HG02938 (cell line): Measurements from ENCODE around the gene STEAP4.

Experiments used
- ATAC-seq: cut with Tn5 transposase; IDR thresholded peaks from one replicate; pipeline ENCODE4 v1.9.1; 2021; ENCODE audit warnings: mild to moderate bottlenecking, moderate library complexity; ENCODE audit not compliant: unreplicated experiment

STEAP4 gene

GRCh38 chr7:88314061-88314491, 7.4 kb upstream of the STEAP4 start:
- ATAC-seq, result no peak

- no peak for ATAC-seq
These were observed 5.5 kb upstream of the STEAP4 start for GRCh38 chr7:88312061-88312663.

DNA sequence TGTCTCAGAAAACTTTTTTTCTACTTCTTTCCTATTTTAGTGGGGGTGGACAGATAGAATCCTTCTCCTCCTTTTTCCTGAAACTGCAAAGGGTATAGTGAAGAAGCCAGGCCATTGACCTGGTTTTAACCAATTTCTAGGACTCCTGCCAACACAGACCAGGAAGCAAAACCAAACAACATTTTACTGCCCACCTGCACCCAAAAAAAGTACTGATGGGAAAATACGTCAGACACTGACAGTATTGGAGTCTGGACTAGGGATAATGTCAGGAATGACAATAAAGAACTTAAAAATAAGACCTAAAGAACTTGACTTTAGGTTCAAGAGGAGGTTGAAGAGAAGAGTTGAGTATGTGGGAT, 5.0 kb upstream of the STEAP4 start:
- no peak for ATAC-seq

- ATAC-seq, result no peak
These were observed 4.4 kb upstream of the STEAP4 start for GRCh38 chr7:88310956-88311674.

DNA sequence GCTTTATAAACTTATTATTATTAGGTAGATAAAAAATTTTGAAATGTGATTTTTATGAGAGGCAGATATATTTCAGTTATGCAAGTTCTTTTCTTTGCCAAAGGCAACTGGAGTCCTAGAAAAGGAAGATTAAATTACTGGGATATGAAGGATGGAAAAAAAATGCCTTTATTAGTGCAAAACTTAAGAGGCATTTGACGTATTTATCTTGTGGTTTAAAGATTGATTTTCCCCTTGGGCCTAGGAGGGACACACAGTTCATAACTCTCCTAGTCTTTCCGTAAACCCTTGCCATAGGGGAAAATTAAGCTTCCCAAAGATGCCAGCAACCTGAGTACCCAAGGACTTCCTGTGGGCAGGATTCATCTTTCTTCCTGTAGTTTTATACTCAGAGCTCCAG, 3.1 kb upstream of the STEAP4 start:
- no peak for ATAC-seq

GRCh38 chr7:88307823-88308222, 1.1 kb upstream of the STEAP4 start:
- ATAC-seq, result no peak

DNA sequence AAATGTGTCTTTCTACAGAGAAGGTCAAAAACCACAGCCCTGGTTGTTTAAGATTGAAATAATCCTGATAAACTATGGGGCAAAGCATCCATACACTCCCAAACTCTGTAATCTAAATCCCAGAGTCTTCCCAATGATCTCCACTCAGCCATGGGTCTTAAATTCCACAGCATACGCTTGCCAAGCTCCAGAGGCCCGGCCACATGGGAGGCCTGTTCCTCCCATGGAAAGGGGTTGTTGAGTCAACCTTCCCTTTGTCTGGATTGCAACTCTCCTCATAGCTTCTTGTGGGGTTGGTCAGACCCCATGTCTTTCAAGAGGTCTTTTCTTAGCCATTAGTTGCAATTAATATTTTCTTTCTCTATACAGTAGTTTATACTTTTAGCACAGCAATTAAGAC, 718 bp upstream of the STEAP4 start:
- no peak for ATAC-seq

DNA sequence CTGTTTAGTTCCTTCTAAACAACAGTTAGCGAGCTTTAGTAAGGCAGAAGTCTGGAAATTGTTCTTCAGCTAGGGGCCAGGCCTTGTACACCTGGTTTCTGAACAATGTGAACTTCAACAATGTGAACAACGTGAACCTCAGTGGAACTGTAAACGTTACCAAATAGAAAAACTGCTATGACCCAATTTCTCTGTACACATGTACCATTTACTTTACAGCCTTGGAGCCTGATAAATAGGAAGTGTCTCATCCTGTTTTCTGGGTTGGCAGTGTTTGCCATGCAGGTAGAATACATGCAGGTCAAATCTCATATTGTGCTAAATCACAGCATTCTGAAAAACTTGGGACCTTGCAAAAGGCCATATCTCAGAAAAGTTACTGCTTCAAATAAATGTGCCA, 1.6 kb downstream of the STEAP4 start:
- ATAC-seq, result no peak

GRCh38 chr7:88302486-88302885, 4.2 kb downstream of the STEAP4 start:
- ATAC-seq, result no peak

DNA sequence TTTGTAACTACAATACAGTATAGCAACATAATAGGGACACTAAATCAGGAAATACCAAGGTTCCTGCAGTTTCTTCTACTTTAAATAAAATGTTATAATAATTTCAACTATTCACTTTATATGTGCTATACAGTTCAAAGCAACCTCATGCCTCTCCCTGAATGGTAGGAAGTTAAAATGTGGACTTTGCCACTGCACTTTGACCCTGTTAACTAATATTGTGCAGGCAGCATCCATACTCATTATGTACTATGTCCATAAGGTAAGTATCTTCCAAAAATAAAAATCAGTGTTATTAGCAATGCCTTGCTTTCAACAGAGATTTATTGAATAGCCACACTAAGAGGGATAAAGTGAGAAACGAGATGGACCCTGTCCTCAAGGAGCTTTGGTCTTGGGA, 4.8 kb downstream of the STEAP4 start:
- no peak for ATAC-seq

DNA sequence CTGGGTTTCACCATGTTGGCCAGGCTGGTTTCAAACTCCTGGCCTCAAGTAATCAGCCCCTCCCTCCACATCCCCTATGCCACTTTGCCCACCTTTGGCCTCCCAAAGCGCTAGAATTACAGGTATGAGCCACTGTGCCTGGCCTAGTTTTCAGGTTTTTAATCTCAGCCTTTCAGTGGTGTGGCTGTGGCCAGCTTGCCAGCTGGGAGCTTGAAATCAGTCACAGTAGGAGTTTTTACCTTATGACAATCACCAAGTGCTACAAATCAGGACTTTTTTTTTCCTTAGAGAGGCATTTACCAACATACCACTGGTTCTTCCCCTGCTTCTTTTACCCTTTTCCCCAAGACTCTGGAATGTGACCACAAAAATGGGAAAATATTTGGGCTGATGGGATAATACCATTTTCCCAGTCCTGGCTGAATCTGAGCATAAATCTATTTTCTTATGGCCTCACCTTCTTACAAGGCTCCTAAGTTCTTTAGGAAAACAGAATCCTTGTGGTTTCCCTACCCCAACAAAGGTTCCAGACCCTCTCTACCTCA, 6.2 kb downstream of the STEAP4 start:
- no peak for ATAC-seq

DNA sequence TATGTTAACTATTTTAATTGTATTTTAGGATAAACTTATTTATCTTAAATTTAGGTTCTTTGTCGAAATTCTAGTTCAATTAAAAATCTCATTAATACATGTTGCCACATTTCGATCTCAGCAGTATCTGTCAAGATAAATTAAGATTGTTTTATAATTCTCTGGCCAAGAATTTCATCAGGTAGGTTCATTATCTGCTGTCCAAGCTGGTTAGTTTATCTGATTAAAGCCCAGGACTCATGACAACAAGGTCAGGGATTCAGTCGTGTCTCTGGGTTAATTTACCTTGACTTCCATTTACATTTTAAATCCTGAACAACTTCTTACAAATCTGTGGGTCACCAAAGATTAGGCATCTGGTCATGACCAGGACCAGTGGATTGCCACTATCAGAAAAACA, 7.6 kb downstream of the STEAP4 start:
- ATAC-seq, result no peak

GRCh38 chr7:88293866-88294265, 12.8 kb downstream of the STEAP4 start:
- no peak for ATAC-seq

- no peak for ATAC-seq
These were observed 15.1 kb downstream of the STEAP4 start for GRCh38 chr7:88291398-88292173.

DNA sequence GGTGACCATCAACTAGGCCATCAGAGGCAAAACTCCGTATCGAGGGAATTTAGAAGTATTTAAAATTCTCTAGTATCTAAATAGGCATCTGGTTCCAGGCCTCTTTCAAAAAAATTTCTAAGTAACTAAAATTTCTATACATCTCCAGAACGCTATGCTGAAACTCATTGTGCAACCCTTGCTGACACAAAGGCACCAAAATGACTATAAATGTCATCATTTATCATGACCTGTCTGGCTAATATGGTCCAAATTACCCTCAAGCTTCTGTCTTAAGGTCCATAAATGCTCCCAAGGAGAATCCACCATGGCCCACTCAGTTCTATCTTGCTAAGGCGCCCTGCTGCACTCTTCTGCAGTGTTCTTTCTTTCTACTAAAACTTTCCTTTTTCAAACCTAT, 16.2 kb downstream of the STEAP4 start:
- no peak for ATAC-seq

- ATAC-seq, result no peak
These were observed 17.1 kb downstream of the STEAP4 start for GRCh38 chr7:88289564-88290025.

- ATAC-seq, result no peak
These were observed 24.9 kb downstream of the STEAP4 start for GRCh38 chr7:88281749-88282148.

- ATAC-seq, result no peak
These were observed 25.9 kb downstream of the STEAP4 start for GRCh38 chr7:88280801-88281200.

DNA sequence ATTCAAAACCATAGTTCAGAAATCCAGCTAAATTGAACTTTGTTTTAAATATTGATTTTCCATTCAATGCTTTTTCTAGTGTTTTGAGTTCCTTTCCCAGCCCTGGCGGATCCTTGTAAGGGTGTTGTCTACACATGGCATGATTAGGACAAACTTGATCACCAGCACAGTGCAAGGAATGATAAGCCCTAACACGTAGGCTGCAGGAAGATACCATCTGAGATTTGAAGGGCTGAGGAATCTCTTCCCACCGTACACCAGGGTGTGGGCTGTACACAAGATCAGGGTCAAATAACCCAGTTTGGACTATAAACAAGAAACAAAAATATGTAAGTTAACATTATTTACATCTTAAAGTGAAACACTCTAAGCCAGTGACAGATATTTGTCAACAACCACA, 27.4 kb downstream of the STEAP4 start:
- no peak for ATAC-seq

GRCh38 chr7:88278881-88279280, 27.8 kb downstream of the STEAP4 start:
- no peak for ATAC-seq

GRCh38 chr7:88276605-88277153, 30.0 kb downstream of the STEAP4 start:
- no peak for ATAC-seq
